NCI-H1092 (cell line): ENCODE data around the gene FOXN4.
A peak's percentile ranks its signal among the peaks of the same experiment; 100 is the strongest.
"Not testable (repeated sequence)": the region's sequence is repeated elsewhere in the genome, so short reads cannot be mapped to it uniquely, and the experiment has no call there.

Source experiments
- DNase-seq: peaks from one replicate; lab custom pipeline; 2025; lab: John Stamatoyannopoulos, UW

The FOXN4 gene

DNA sequence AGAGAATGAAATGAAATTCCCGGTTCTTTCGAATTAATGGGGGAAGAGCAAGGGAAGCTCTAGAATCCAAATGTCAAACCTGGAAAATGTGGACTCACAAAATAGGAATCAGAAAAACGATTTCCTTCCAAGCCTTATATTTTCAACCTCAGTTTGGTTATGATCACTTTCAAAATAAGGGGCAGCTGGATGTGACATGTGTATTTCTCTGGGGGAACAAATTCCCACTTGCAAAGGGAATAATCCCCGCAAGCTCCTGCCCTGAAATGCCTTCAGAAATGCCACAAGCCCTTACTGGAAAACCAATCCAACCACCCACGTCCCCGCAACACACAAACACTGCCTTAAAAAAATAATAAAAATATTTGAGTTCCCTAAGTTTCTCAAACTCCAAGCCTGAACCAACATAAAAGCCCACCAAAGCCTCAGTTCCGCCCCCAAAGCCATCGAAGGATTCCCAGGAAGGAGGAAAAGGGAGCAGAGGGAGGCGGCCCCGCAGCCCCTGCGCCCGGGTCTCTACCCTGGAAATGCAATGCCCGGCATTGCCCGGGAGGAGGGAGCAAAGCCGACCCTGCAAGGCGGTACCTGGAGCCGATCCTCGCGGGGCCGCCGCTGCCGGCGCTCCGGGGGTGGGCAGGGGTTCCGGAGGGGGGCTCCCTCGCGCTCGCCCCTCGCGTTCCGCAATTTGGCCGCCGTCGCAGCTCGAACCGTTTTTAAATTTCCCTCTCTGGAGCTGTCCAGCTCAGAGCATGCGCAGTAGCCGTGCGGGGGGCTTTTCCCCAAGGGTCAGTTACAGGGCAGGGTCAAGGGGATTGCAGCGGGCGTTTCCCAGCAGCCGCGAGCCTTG is at the start of gene FOXN4:
Gene FOXN4 (minus strand): TSS at position 751 of the 847 bp plus-strand sequence. CDS start 963 bp downstream, outside the sequence.
- peak; percentile 40 for DNase-seq

DNA sequence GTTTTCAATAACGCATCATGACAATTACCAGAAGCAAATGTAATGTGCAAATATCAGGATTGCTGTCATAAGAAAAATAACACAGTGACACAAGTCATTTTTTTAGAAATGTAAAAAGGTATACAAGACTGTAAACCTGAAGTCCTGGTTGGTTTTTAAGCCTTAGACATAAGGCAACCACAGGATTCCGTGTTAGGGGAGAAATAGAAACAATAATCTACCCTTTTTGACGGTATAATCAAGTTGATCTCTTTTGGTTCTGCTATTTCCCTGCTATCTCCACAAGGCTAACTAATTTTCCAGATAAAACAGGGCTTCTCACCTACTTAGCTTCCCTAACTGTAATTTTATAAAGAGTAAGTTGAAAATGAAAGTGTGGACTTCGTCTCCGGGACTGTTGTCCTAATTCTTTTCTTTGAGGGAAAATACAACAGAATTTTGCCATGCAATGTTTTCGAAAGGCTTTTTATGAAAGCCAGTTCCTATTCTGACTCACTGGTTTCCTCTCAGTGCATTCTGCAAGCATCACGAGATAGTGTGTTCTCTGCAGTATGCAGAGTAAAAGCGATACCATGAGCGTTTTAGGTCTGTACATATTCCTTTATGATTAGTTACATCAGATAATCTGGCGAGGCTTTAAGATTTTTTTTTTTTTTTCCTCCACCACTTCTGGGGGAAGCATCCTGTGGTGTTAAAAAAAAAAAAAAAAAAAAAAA is 49.2 kb upstream of the FOXN4 start:
- DNase-seq, result no peak

- DNase-seq, result no peak
Measured at GRCh38 chr12:109357032-109357431, 47.9 kb upstream of the FOXN4 start.

- DNase-seq, result no peak
Measured at GRCh38 chr12:109356577-109356976, 47.5 kb upstream of the FOXN4 start.

DNA sequence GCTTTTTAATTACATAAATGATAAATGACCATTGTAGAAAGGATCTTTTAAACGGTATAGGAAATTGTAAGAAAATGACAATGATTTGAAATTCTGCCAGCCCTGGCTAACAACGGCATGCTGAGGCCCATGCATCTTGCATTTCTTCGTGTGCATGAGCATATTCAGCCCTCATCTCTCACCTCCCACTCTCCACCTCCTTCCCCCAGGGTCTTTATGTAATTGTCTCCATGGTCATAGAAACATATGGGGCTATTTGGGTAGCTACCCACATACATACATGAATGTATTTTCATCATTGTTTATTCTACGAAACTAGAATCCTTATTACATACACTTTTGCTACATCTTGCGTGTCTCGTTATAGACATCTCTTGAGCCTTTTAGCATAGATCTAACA is 43.1 kb upstream of the FOXN4 start:
- no peak for DNase-seq

GRCh38 chr12:109347589-109347988 is 38.5 kb upstream of the FOXN4 start, which contains the start of gene MYO1H:
TSS of gene MYO1H (plus strand) at chr12:109347900. CDS start at chr12:109347961, 61 bp downstream.
- DNase-seq, result no peak

DNA sequence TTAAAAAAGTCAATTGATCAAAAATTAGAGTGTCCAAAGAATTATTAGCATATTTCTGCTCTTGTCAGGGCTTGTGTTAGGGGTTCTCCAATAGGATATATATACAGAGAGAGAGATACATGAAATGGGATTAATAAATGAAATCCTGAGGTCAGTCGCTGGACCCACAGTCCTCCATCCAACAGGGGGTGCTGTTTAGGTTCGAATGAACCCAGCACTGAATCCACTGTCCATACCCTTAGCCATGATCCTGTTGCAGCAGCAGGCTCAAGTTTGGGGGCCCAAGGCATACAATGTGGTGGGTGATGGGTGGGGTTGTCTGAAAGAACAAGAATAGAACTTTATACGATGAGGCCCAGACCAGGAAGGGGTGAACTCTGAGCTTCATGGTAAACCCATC is 37.8 kb upstream of the FOXN4 start:
- no peak for DNase-seq

DNA sequence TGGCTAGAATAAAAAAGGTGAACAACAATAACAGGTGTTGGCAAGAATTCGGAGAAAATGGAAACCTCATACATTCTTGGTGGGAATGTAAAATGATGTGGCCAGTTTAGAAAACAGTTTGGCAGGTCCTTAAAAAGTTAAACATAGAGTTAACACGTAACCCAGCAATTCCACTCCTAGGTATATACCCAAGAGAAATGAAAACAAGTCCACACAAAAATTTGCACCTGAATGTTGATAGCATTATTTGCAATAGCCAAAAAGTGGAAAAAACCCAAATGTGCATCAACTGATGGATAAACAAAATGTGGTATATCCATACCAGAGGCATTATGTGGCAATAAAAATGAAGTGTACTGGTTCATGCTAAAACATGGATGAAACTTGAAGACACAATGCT is 36.3 kb upstream of the FOXN4 start:
- DNase-seq, result no peak

DNA sequence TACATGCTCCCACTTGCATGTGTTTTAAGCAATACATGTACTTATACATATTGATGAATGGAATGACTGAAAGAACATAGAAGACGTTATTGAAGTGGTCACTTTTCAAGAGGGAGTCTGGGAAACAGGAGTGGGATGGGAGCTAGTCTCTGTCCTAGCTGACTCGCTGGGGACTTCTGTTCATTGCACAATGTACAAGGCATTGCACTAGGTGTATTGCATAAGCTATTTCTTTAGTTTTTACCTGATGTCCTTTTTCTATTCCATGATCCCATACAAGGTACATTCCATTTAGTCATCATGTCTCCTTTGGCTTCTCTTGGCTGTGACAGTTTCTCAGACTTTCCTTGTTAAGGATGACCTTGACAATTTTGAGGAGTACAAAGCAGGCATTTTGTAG is 34.6 kb upstream of the FOXN4 start:
- no peak for DNase-seq

DNA sequence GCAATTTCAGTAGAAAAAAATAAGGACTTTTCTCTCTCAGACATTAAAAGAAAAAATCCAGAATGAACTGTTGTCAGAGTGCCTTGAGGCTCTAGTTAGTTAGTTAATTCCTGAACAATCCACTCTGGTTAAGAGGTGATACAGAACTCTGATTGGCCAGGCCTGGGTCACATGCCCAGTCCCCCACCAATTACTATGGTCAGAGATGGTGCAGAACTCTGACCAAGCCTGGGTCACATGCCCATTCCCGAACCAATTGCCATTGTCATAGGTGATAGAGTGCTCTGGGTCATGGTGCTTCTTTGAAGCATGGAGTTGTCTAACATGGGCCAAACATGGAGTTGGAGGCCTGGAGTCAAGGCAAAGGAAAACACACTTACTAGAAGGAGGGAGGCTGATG is 27.5 kb upstream of the FOXN4 start:
- DNase-seq, result no peak

DNA sequence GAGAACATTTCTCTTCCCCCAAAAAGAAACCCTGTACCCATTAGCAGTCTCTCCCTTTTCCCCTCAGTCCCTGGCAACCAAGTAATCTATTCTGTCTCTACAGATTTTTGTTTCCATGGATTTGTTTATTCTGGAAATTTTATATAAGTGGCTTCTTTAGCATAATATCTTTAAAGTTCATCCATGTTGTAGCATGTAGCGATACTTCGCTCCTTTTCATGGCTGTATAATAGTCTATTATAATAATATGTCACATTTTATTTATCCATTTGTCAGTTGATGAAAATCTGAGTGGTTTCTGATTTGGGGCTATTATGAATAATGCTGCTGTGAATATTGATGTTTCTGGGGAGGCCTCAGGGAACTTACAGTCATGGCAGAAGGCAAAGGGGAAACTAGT is 25.8 kb upstream of the FOXN4 start:
- DNase-seq, result no peak

GRCh38 chr12:109331301-109331952 is 22.3 kb upstream of the FOXN4 start:
- DNase-seq, result no peak

DNA sequence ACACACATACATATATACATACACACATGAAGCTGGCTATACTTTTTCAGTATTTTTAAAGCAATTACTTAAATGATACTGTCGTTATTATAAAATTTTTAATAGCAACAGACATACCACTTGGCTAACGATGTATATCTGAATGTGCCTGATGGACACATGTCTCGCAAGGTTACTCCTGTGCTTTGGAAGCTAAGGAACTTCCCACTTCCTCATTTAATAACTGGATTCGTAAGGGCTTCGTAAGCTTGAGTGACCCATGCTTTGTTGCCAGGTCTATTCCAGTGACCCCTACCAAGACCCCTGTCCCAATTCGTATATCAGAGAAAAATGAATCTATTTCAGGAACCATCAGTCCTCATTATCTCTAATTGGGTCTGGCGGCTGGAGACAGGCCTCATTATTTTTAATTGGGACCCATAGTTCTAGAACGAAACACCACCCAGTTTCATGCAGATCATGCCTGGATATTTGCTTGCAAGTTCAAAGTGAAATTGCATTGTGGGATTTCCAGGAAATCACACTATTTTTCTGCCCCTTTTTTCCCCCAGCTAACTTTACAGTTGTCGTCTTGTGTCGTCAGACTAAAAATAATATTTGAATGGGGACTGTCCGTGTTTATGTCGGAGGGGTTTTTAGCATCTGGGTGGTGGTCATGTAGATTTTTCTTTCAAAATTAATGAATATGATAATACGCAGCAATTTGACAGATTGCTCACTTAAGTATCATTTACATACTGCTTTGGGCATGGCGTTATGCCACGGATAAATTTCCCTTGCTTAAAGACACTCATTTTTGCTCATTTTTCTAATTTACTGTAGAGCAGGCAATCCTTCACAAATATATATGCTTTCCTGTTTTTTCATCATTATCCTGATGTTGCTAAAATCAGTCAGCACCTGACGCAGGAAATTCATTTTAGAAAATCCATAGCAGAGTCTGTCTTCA is 21.5 kb upstream of the FOXN4 start:
- DNase-seq, result no peak

- no peak for DNase-seq
Measured at GRCh38 chr12:109329686-109330085, 20.6 kb upstream of the FOXN4 start.

- DNase-seq, result no peak
Measured at GRCh38 chr12:109329003-109329402, 19.9 kb upstream of the FOXN4 start.

GRCh38 chr12:109321294-109321693 is 12.2 kb upstream of the FOXN4 start:
- DNase-seq, result not testable (repeated sequence)

- peak; percentile 33 for DNase-seq
Measured at GRCh38 chr12:109310247-109311125, 1.4 kb upstream of the FOXN4 start.

DNA sequence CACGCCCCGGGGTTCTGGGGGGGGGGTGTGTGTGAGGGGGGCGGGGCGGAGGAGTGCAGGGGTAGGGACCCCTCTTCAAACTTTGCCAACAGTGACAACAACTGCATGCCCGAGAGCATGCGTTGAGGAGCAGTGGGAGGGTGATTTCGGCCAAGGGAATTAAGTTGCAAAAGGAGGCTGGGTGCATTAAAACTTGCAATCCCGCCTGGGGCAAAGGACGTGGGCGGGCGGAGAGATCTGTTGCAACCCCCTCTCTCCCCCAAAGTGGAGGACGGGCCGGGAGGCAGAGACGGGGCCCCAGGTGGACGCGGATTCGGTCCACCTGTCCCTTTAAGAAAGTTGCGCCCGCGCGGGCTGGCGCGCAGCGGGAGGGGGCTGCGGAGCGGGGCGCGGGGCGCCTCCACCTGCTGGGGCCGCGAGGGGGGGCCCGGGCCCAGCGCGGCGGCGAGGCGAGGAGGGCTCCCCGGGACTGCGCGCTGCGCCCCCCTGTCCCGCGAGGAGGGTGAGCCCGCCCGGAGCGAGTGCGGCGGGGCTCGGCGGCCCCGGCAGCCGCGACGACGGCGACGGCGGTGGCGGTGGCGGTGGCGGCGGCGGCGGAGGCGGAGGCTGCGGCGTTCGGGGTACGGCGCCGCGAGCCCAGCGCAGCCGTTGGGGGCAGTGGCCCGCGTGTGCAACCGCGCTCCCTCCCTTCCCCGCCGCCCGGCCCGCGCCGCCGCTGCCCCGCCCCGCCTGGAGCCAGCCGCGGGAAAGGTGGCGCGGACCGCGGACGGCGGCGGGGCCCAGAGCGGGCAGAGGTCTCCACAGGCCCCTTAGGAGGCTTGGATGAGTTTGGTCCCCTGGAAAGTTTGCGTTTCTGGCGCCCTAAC is 530 bp upstream of the FOXN4 start:
- no peak for DNase-seq

DNA sequence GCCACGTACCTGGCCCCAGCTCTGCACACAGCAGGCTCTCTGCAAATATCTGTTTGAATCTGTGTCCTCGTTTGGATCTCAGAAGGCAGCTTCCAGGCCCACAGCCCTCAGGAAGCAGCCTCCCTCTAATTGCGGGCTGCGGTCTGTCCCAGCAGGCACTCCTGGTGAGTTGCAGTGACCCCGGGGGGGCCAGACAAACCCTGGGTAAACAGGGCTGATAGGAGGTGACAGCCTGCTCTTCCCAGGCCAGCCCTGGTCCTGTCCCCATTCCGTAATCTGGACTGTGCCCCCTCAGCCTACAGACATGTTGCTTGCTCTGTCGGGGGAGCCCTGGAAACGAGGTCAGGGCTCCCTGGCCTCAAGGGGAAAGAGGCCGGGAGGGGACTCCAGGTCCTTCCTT is 2.0 kb downstream of the FOXN4 start:
- no peak for DNase-seq

DNA sequence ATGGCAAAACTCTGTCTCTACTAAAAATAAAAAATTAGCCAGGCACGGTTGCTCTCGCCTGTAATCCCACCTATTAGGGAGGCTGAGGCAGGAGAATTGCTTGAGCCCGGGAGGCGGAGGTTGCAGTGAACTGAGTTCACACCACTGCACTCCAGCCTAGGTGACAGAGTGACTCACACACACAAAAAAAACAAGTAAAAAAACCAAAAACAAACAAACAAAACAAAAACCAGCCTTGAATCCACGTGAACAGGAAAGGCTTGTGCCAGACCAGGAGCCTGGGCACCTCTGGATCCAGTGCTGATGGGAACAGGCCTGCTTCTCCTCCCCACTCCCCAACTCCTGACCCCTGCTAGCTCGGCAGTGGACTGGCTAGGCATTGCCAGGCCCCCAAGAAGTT is 3.5 kb downstream of the FOXN4 start:
- DNase-seq, result no peak
